Activated naive CD8-positive, alpha-beta T cell (primary cell): ENCODE data around the gene STRBP.
"Not testable (repeated sequence)": the region's sequence is repeated elsewhere in the genome, so short reads cannot be mapped to it uniquely, and the experiment has no call there.

Experiments
- H3K27ac Mint-ChIP-seq: one replicate; pipeline ENCODE4 v1.8.0; 2021; ENCODE audit warnings: mixed read lengths
- H3K27me3 Mint-ChIP-seq: one replicate; pipeline ENCODE4 v1.8.0; 2021; ENCODE audit warnings: mixed read lengths
- H3K36me3 Mint-ChIP-seq: one replicate; pipeline ENCODE4 v1.8.0; 2021; ENCODE audit warnings: mixed read lengths
- H3K4me1 Mint-ChIP-seq: one replicate; pipeline ENCODE4 v1.8.0; 2021; ENCODE audit warnings: low read depth, mixed read lengths
- H3K4me3 Mint-ChIP-seq: one replicate; pipeline ENCODE4 v1.8.0; 2021; ENCODE audit warnings: mild to moderate bottlenecking, mixed read lengths
- H3K9me3 Mint-ChIP-seq: one replicate; pipeline ENCODE4 v1.8.0; 2021; ENCODE audit warnings: low read depth, mixed read lengths

Gene STRBP

GRCh38 chr9:123267481-123268198 lies 746 bp downstream of the STRBP start:
- peaks cover 42% of the 10 kb centered on the region for H3K4me1 Mint-ChIP-seq
- H3K27me3 Mint-ChIP-seq: no peaks in the 10 kb centered on the region
- H3K36me3 Mint-ChIP-seq: no peaks in the 10 kb centered on the region
- H3K4me3 Mint-ChIP-seq: peak overlapping the region; percentile 88
- H3K27ac Mint-ChIP-seq: peak overlapping the region; percentile 41
- H3K9me3 Mint-ChIP-seq: no peaks in the 10 kb centered on the region

GRCh38 chr9:123266655-123267399 lies 1.6 kb downstream of the STRBP start:
- H3K4me3 Mint-ChIP-seq: peak overlapping the region; percentile 88
- H3K4me1 Mint-ChIP-seq: peaks cover 47% of the 10 kb centered on the region
- H3K36me3 Mint-ChIP-seq: no peaks in the 10 kb centered on the region
- no peaks in the 10 kb centered on the region for H3K9me3 Mint-ChIP-seq
- H3K27me3 Mint-ChIP-seq: no peaks in the 10 kb centered on the region
- H3K27ac Mint-ChIP-seq: peak overlapping the region; percentile 41

GRCh38 chr9:123265833-123266232 lies 2.6 kb downstream of the STRBP start:
- Mint-ChIP-seq H3K4me3 (peak overlapping the region; percentile 9), H3K36me3 (no peaks in the 10 kb centered on the region), H3K27ac (no peak overlapping the region), H3K27me3 (no peaks in the 10 kb centered on the region), H3K9me3 (no peaks in the 10 kb centered on the region), H3K4me1 (peaks cover 57% of the 10 kb centered on the region)

GRCh38 chr9:123263227-123263626 lies 5.2 kb downstream of the STRBP start:
- Mint-ChIP-seq H3K36me3 (no peaks in the 10 kb centered on the region), H3K4me1 (peaks cover 65% of the 10 kb centered on the region), H3K9me3 (no peaks in the 10 kb centered on the region), H3K27me3 (no peaks in the 10 kb centered on the region), H3K27ac (no peak overlapping the region), H3K4me3 (no peak overlapping the region)

- H3K27ac Mint-ChIP-seq: no peak overlapping the region
- no peaks in the 10 kb centered on the region for H3K9me3 Mint-ChIP-seq
- peaks cover 67% of the 10 kb centered on the region for H3K4me1 Mint-ChIP-seq
- peaks cover 2% of the 10 kb centered on the region for H3K36me3 Mint-ChIP-seq
- no peak overlapping the region for H3K4me3 Mint-ChIP-seq
- no peaks in the 10 kb centered on the region for H3K27me3 Mint-ChIP-seq
Observed at GRCh38 chr9:123262338-123262737, 6.0 kb downstream of the STRBP start.

GRCh38 chr9:123261006-123261677 lies 7.2 kb downstream of the STRBP start:
- H3K4me3 Mint-ChIP-seq: no peak overlapping the region
- no peak overlapping the region for H3K27ac Mint-ChIP-seq
- no peaks in the 10 kb centered on the region for H3K27me3 Mint-ChIP-seq
- H3K4me1 Mint-ChIP-seq: peaks cover 59% of the 10 kb centered on the region
- H3K36me3 Mint-ChIP-seq: peaks cover 5% of the 10 kb centered on the region
- H3K9me3 Mint-ChIP-seq: no peaks in the 10 kb centered on the region

GRCh38 chr9:123260340-123260739 lies 8.0 kb downstream of the STRBP start:
- Mint-ChIP-seq H3K4me1 (peaks cover 54% of the 10 kb centered on the region), H3K27ac (no peak overlapping the region), H3K36me3 (peaks cover 5% of the 10 kb centered on the region)

GRCh38 chr9:123257276-123257675 lies 11.1 kb downstream of the STRBP start:
- H3K27me3 Mint-ChIP-seq: no peaks in the 10 kb centered on the region
- peaks cover 8% of the 10 kb centered on the region for H3K36me3 Mint-ChIP-seq
- no peak overlapping the region for H3K27ac Mint-ChIP-seq
- H3K4me3 Mint-ChIP-seq: no peak overlapping the region
- H3K4me1 Mint-ChIP-seq: peaks cover 56% of the 10 kb centered on the region
- H3K9me3 Mint-ChIP-seq: no peaks in the 10 kb centered on the region

More at GRCh38 chr9:123260340-123260739, 8.0 kb downstream of the STRBP start:
- no peaks in the 10 kb centered on the region for H3K9me3 Mint-ChIP-seq
- no peaks in the 10 kb centered on the region for H3K27me3 Mint-ChIP-seq
- no peak overlapping the region for H3K4me3 Mint-ChIP-seq

GRCh38 chr9:123255718-123256117 lies 12.7 kb downstream of the STRBP start:
- Mint-ChIP-seq H3K9me3 (no peaks in the 10 kb centered on the region), H3K36me3 (peaks cover 8% of the 10 kb centered on the region), H3K4me3 (no peak overlapping the region), H3K4me1 (peaks cover 52% of the 10 kb centered on the region), H3K27me3 (no peaks in the 10 kb centered on the region), H3K27ac (no peak overlapping the region)

GRCh38 chr9:123253204-123253603 lies 15.2 kb downstream of the STRBP start:
- no peaks in the 10 kb centered on the region for H3K27me3 Mint-ChIP-seq
- H3K4me3 Mint-ChIP-seq: no peak overlapping the region
- no peak overlapping the region for H3K27ac Mint-ChIP-seq
- H3K9me3 Mint-ChIP-seq: no peaks in the 10 kb centered on the region
- peaks cover 44% of the 10 kb centered on the region for H3K4me1 Mint-ChIP-seq
- peaks cover 11% of the 10 kb centered on the region for H3K36me3 Mint-ChIP-seq

GRCh38 chr9:123251741-123252140 lies 16.6 kb downstream of the STRBP start:
- Mint-ChIP-seq H3K27me3 (no peaks in the 10 kb centered on the region), H3K4me1 (peaks cover 44% of the 10 kb centered on the region), H3K27ac (no peak overlapping the region), H3K4me3 (no peak overlapping the region), H3K9me3 (no peaks in the 10 kb centered on the region), H3K36me3 (peaks cover 6% of the 10 kb centered on the region)

- Mint-ChIP-seq H3K4me3 (no peak overlapping the region), H3K27me3 (no peaks in the 10 kb centered on the region), H3K9me3 (no peaks in the 10 kb centered on the region), H3K27ac (no peak overlapping the region), H3K36me3 (peaks cover 6% of the 10 kb centered on the region), H3K4me1 (peaks cover 48% of the 10 kb centered on the region)
Observed at GRCh38 chr9:123251324-123251723, 17.1 kb downstream of the STRBP start.

- H3K9me3 Mint-ChIP-seq: no peaks in the 10 kb centered on the region
- H3K4me3 Mint-ChIP-seq: no peak overlapping the region
- peaks cover 6% of the 10 kb centered on the region for H3K36me3 Mint-ChIP-seq
- H3K27ac Mint-ChIP-seq: no peak overlapping the region
- H3K27me3 Mint-ChIP-seq: no peaks in the 10 kb centered on the region
- H3K4me1 Mint-ChIP-seq: peaks cover 55% of the 10 kb centered on the region
Observed at GRCh38 chr9:123250504-123250903, 17.9 kb downstream of the STRBP start.

- H3K27ac Mint-ChIP-seq, H3K36me3 Mint-ChIP-seq, H3K4me3 Mint-ChIP-seq, H3K9me3 Mint-ChIP-seq, H3K27me3 Mint-ChIP-seq: not testable (repeated sequence)
- peaks cover 52% of the 10 kb centered on the region for H3K4me1 Mint-ChIP-seq
Observed at GRCh38 chr9:123249162-123249561, 19.2 kb downstream of the STRBP start.

- peaks cover 8% of the 10 kb centered on the region for H3K36me3 Mint-ChIP-seq
- H3K27me3 Mint-ChIP-seq: no peaks in the 10 kb centered on the region
- H3K27ac Mint-ChIP-seq: no peak overlapping the region
- H3K4me1 Mint-ChIP-seq: peaks cover 54% of the 10 kb centered on the region
- H3K9me3 Mint-ChIP-seq: peaks cover 4% of the 10 kb centered on the region
- H3K4me3 Mint-ChIP-seq: no peak overlapping the region
Observed at GRCh38 chr9:123248630-123249029, 19.8 kb downstream of the STRBP start.
